Lower leg skin (tissue), 4 donors: ENCODE data around the gene KRT86. TPM values are rescaled to one million over a fixed set of nuclear protein-coding genes. Genes with fewer than 3 reads are reported as not detected.

ENCODE experiments used
- DNase-seq, 2 donors: peaks; one replicate each; pipeline ENCODE4 v3.0.0-alpha.2; 2019; ENCODE audit warnings: low spot score in 2 of 2
- H3K4me3 ChIP-seq: fragments of 200-600 bp; sonication (generic); 2 replicates; pipeline ENCODE4 v1.5.1; 2017; ENCODE audit warnings: mild to moderate bottlenecking, low read depth; ENCODE audit not compliant: poor library complexity, severe bottlenecking
- CTCF ChIP-seq, 3 donors: fragments of 450-650 bp; IDR thresholded peaks; one replicate each; pipeline ENCODE4 v1.5.1; 2016; ENCODE audit warnings: antibody characterized with exemption in 3 of 3, mild to moderate bottlenecking in 3 of 3, moderate library complexity in 2 of 3
- POLR2A ChIP-seq, 2 donors: fragments of 450-650 bp; IDR thresholded peaks; one replicate each; pipeline ENCODE4 v1.6.1; 2016 to 2017; ENCODE audit warnings: antibody characterized with exemption in 2 of 2, mild to moderate bottlenecking in 1 of 2, moderate library complexity in 1 of 2
- WGBS, 2 donors: methylation state at CpG; one replicate each; pipeline ENCODE4 v1.1.5; 2018; 5-methylcytosine and 5-hydroxymethylcytosine counted together
- intact Hi-C: fragments of 100-400 bp; cut with DNase I; formaldehyde crosslinking; loops from one replicate; pipeline ENCODE4 v1.15.0; 2023; ENCODE audit warnings: low total_unique reads
- total RNA-seq, 4 donors: library from RNA; depleted of rRNA; stranded (reverse); fragments of >200 nt; gene quantifications; one replicate each; pipeline ENCODE4 v1.1.0, GENCODE V29; 2016

Gene KRT86
- total RNA-seq, 4 donors from 2014 or later: 0.86 to 298 (median 10.0) TPM; not detected in 1

GRCh38 chr12:52278575-52279421, 4.4 kb downstream of the KRT86 start:
- peak; percentile 69 to 96 for DNase-seq
- intact Hi-C loops: loop anchor here (5.0 kb wide), 1 partner anchor 111 kb away; no protein-coding TSS in a partner anchor
- TF ChIP-seq POLR2A (IDR thresholded peaks at IDR 0.05) (no peak), CTCF (IDR thresholded peaks at IDR 0.05) (no peak)
- 21 to 32% methylated on average over 18 to 32 of the region's 32 CpGs for WGBS, 2 donors
- no peak overlapping the region for H3K4me3 ChIP-seq

- 86 to 90% methylated on average over 14 of the region's 14 CpGs for WGBS, 2 donors
- H3K4me3 ChIP-seq: no peak overlapping the region
- TF ChIP-seq POLR2A (IDR thresholded peaks at IDR 0.05) (no peak), CTCF (IDR thresholded peaks at IDR 0.05) (no peak)
- intact Hi-C loops: loop anchor here (5.0 kb wide), 1 partner anchor 112 kb away; no protein-coding TSS in a partner anchor
- DNase-seq: peak in 1 of 2 donors; percentile 75
Measured at GRCh38 chr12:52279422-52280318, 5.2 kb downstream of the KRT86 start.

- 32 to 36% methylated on average over 3 of the region's 3 CpGs for WGBS, 2 donors
- TF ChIP-seq POLR2A (IDR thresholded peaks at IDR 0.05) (no peak), CTCF (IDR thresholded peaks at IDR 0.05) (no peak)
- peak; percentile 64 to 91 for DNase-seq
- no peak overlapping the region for H3K4me3 ChIP-seq
- intact Hi-C loops: no loop called here
Measured at GRCh38 chr12:52280319-52280795, 5.9 kb downstream of the KRT86 start.

GRCh38 chr12:52280796-52281560, 6.5 kb downstream of the KRT86 start:
- no peak for TF ChIP-seq CTCF (IDR thresholded peaks at IDR 0.05)
- intact Hi-C loops: no loop called here
- 44 to 57% methylated on average over 3 to 4 of the region's 4 CpGs for WGBS, 2 donors
- H3K4me3 ChIP-seq: no peak overlapping the region
- peak; percentile 46 to 95 for DNase-seq

- no peak for DNase-seq
- no peak overlapping the region for H3K4me3 ChIP-seq
- TF ChIP-seq POLR2A (IDR thresholded peaks at IDR 0.05): no peak
- no peak for TF ChIP-seq CTCF (IDR thresholded peaks at IDR 0.05)
- intact Hi-C loops: no loop called here
- WGBS, 2 donors: 69 to 91% methylated on average over 4 of the region's 4 CpGs
Measured at GRCh38 chr12:52284562-52285171, 10.2 kb downstream of the KRT86 start.
